SK-N-SH (cell line): Measurements from ENCODE around the gene ABCA8. TPM values are rescaled to one million over a fixed set of nuclear protein-coding genes. Genes with fewer than 3 reads are reported as not detected.

Experiments
- CTCF ChIA-PET: fragments of 300-600, 350-600 bp; formaldehyde crosslinking; extraction: SDS; loops from one replicate; lab custom pipeline; 2021; lab: Yijun Ruan, JAX
- POLR2A ChIA-PET: fragments of 350-600 bp; sonication (Branson Sonifier 250); formaldehyde crosslinking; extraction: SDS; loops from one replicate; lab custom pipeline; 2020; ENCODE audit warnings: antibody characterized with exemption, inconsistent platforms; lab: Yijun Ruan, JAX
- DNase-seq: peaks from one replicate; pipeline ENCODE4 v3.0.0; 2012
- H2AFZ ChIP-seq: fragments of 200-600 bp; sonication (generic); 2 replicates; pipeline ENCODE4 v1.8.1; 2016; ENCODE audit warnings: antibody characterized with exemption, mild to moderate bottlenecking, low read depth
- H3F3A ChIP-seq: fragments of 200-600 bp; sonication (generic); replicated peaks from 2 replicates; pipeline ENCODE3; 2016; ENCODE audit warnings: antibody characterized with exemption, mild to moderate bottlenecking; ENCODE audit not compliant: insufficient read depth
- H3K27ac ChIP-seq, 2 experiments: fragments of 200-500 bp in 1 of 2; fragments of 200-600 bp in 1 of 2; sonication (Bioruptor generic) in 1 of 2; sonication (generic), shearing (Covaris generic) in 1 of 2; 2 replicates each; pipeline versions ENCODE4 v1.5.1 to v1.6.1; 2014 to 2016; ENCODE audit warnings: low read depth in 2 of 2, inconsistent platforms in 1 of 2, low read length in 1 of 2, mild to moderate bottlenecking in 1 of 2, mixed read lengths in 1 of 2
- H3K27me3 ChIP-seq: fragments of 200-600 bp; sonication (generic), shearing (Covaris generic); 2 replicates; pipeline ENCODE4 v1.6.1; 2016; ENCODE audit warnings: mixed run types; ENCODE audit not compliant: insufficient read depth
- H3K36me3 ChIP-seq, 2 experiments: fragments of 200-500 bp in 1 of 2; fragments of 200-600 bp in 1 of 2; sonication (Bioruptor generic) in 1 of 2; sonication (generic) in 1 of 2; replicated peaks in 1 of 2; 2 replicates each; pipeline versions ENCODE3 to v1.5.1; 2014 to 2016; ENCODE audit warnings: low read length in 1 of 2, mild to moderate bottlenecking in 1 of 2; ENCODE audit not compliant: insufficient read depth in 2 of 2, control insufficient read depth in 1 of 2
- H3K4me1 ChIP-seq, 2 experiments: fragments of 200-500 bp in 1 of 2; fragments of 200-600 bp in 1 of 2; sonication (Bioruptor generic) in 1 of 2; sonication (generic), shearing (Covaris generic) in 1 of 2; 2 replicates each; pipeline versions ENCODE4 v1.5.1 to v1.6.1; 2014 to 2016; ENCODE audit warnings: low read depth in 1 of 2, low read length in 1 of 2, mixed run types in 1 of 2; ENCODE audit not compliant: insufficient read depth in 2 of 2, control insufficient read depth in 1 of 2
- H3K4me2 ChIP-seq: fragments of 200-600 bp; sonication (generic), shearing (Covaris generic); 2 replicates; pipeline ENCODE4 v1.6.1; 2017; ENCODE audit warnings: mixed run types
- H3K4me3 ChIP-seq, 2 experiments: fragments of 200-500 bp in 1 of 2; fragments of 200-600 bp in 1 of 2; sonication (Bioruptor generic) in 1 of 2; sonication (generic), shearing (Covaris generic) in 1 of 2; 2 replicates each; pipeline versions ENCODE4 v1.5.1 to v1.8.1; 2014 to 2016; ENCODE audit warnings: low read depth in 2 of 2, inconsistent platforms in 1 of 2, low read length in 1 of 2, mild to moderate bottlenecking in 1 of 2, mixed read lengths in 1 of 2, moderate library complexity in 1 of 2
- H3K79me2 ChIP-seq: fragments of 200-600 bp; sonication (generic); 2 replicates; pipeline ENCODE4 v1.8.1; 2017; ENCODE audit warnings: mild to moderate bottlenecking; ENCODE audit not compliant: insufficient read depth
- H3K9ac ChIP-seq: fragments of 200-600 bp; sonication (generic); 2 replicates; pipeline ENCODE4 v1.6.1; 2017; ENCODE audit warnings: mixed run types
- H3K9me2 ChIP-seq: fragments of 200-600 bp; sonication (generic); 2 replicates; pipeline ENCODE4 v1.6.1; 2017; ENCODE audit warnings: mixed run types
- H3K9me3 ChIP-seq: fragments of 200-600 bp; sonication (generic); 2 replicates; pipeline ENCODE4 v1.6.1; 2017; ENCODE audit warnings: mixed run types, mild to moderate bottlenecking, moderate library complexity
- H4K20me1 ChIP-seq: fragments of 200-600 bp; sonication (generic); 2 replicates; pipeline ENCODE4 v1.6.1; 2017; ENCODE audit warnings: mild to moderate bottlenecking, mixed run types; ENCODE audit not compliant: insufficient read depth
- ELF1 ChIP-seq: IDR thresholded peaks from 2 replicates; pipeline ENCODE4 v1.4.0; 2012
- EZH2phosphoT487 ChIP-seq: fragments of 200-600 bp; sonication (generic); IDR thresholded peaks from 2 replicates; pipeline ENCODE4 v1.6.1; 2017; ENCODE audit warnings: low read depth, mixed run types, mild to moderate bottlenecking, antibody characterized with exemption, moderate library complexity, borderline replicate concordance
- FOXJ3 ChIP-seq: sonication (generic); formaldehyde crosslinking; IDR thresholded peaks from 2 replicates; pipeline ENCODE4 v1.5.1; 2020; ENCODE audit warnings: mild to moderate bottlenecking, missing genetic modification reagents
- FOXM1 ChIP-seq: IDR thresholded peaks from 2 replicates; pipeline ENCODE4 v1.4.0; 2012; ENCODE audit warnings: low read depth, mild to moderate bottlenecking
- GABPA ChIP-seq: IDR thresholded peaks from 2 replicates; pipeline ENCODE4 v1.4.0; 2012; ENCODE audit warnings: low read depth, mild to moderate bottlenecking
- GATA2 ChIP-seq: sonication (generic); formaldehyde crosslinking; IDR thresholded peaks from 2 replicates; pipeline ENCODE4 v1.5.0; 2020; ENCODE audit warnings: mild to moderate bottlenecking, missing genetic modification reagents
- IRF3 ChIP-seq: fragments of 150-350 bp; IDR thresholded peaks from 2 replicates; pipeline ENCODE4 v1.6.1; 2016; ENCODE audit warnings: mild to moderate bottlenecking, low read depth, low read length
- MAX ChIP-seq: IDR thresholded peaks from 2 replicates; pipeline ENCODE4 v1.4.0; 2012; ENCODE audit warnings: low read depth
- MEF2A ChIP-seq: IDR thresholded peaks from 2 replicates; pipeline ENCODE4 v1.4.0; 2012; ENCODE audit warnings: low read depth, borderline replicate concordance
- MXI1 ChIP-seq: IDR thresholded peaks from 2 replicates; pipeline ENCODE4 v1.6.1; 2012; ENCODE audit warnings: mild to moderate bottlenecking, low read depth, low read length, improper control_type of control experiment
- NRF1 ChIP-seq: IDR thresholded peaks from 2 replicates; pipeline ENCODE4 v1.6.1; 2012; ENCODE audit warnings: low read depth, mild to moderate bottlenecking, low read length
- PBX3 ChIP-seq: IDR thresholded peaks from 2 replicates; pipeline ENCODE4; 2012
- POLR2AphosphoS5 ChIP-seq: IDR thresholded peaks from 2 replicates; pipeline ENCODE4 v1.6.1; 2012; ENCODE audit warnings: low read depth, low read length
- RAD21 ChIP-seq: IDR thresholded peaks from 2 replicates; pipeline ENCODE4 v1.6.1; 2012; ENCODE audit warnings: mild to moderate bottlenecking, low read length
- RCOR1 ChIP-seq: fragments of 150-350 bp; IDR thresholded peaks from 2 replicates; pipeline ENCODE4 v1.6.1; 2017; ENCODE audit warnings: antibody characterized with exemption, low read length
- REST ChIP-seq: IDR thresholded peaks from 2 replicates; pipeline ENCODE4 v1.6.1; 2012; ENCODE audit warnings: mild to moderate bottlenecking, low read depth, low read length, moderate library complexity
- TAF1 ChIP-seq: IDR thresholded peaks from 2 replicates; pipeline ENCODE4 v1.6.1; 2012; ENCODE audit warnings: low read depth, mild to moderate bottlenecking, low read length, moderate library complexity, borderline replicate concordance
- YY1 ChIP-seq: IDR thresholded peaks from 2 replicates; pipeline ENCODE4 v1.4.0; 2012; ENCODE audit warnings: low read depth, mild to moderate bottlenecking
- ZBTB33 ChIP-seq: IDR thresholded peaks from 2 replicates; pipeline ENCODE4 v1.4.0; 2012; ENCODE audit warnings: low read depth, borderline replicate concordance
- WGBS: methylation state at CpG from one replicate; pipeline ENCODE4 v1.1.6; 2017; ENCODE audit warnings: low lambda C conversion rate; 5-methylcytosine and 5-hydroxymethylcytosine counted together
- polyA plus RNA-seq, 3 experiments: library from polyadenylated mRNA; depleted of rRNA; stranded (reverse); fragments of >200 nt; gene quantifications; 2 replicates each; pipeline ENCODE4 v1.2.3, GENCODE V29; 2012

ABCA8 gene
- polyA plus RNA-seq, 1 of the 3 experiments (the other 2 are of a cell fraction) = 2.3 TPM

GRCh38 chr17:68854452-68854851 is 100.7 kb downstream of the ABCA8 start:
- no peak for DNase-seq
- H3K79me2 ChIP-seq = no peaks in the 10 kb centered on the region
- H4K20me1 ChIP-seq = no peaks in the 10 kb centered on the region
- H3K36me3 ChIP-seq = no peaks in the 10 kb centered on the region
- H3K27ac ChIP-seq = no peak overlapping the region
- no peaks in the 10 kb centered on the region for H3K4me1 ChIP-seq
- H3K27me3 ChIP-seq = no peaks in the 10 kb centered on the region
- ChIA-PET CTCF (no interaction called here), POLR2A (no interaction called here)
- no peak overlapping the region for H2AFZ ChIP-seq
- no peak overlapping the region for H3K4me2 ChIP-seq
- WGBS = 4% methylated on average over 1 of the region's 1 CpG
- H3K9me3 ChIP-seq = no peaks in the 10 kb centered on the region
- H3F3A ChIP-seq = no peaks in the 10 kb centered on the region
- no peak overlapping the region for H3K4me3 ChIP-seq
- no peaks in the 10 kb centered on the region for H3K9me2 ChIP-seq
- no peak overlapping the region for H3K9ac ChIP-seq
- TF ChIP-seq MEF2A = no peak
- no peak for TF ChIP-seq POLR2AphosphoS5

- H3K4me2 ChIP-seq = no peak overlapping the region
- no peak for DNase-seq
- H3K4me3 ChIP-seq = no peak overlapping the region
- TF ChIP-seq ELF1 (no peak), ZBTB33 (no peak), FOXM1 (no peak), POLR2AphosphoS5 (no peak), GATA2 (no peak), RCOR1 (no peak), MAX (no peak), YY1 (no peak), MXI1 (no peak), PBX3 (no peak), GABPA (no peak), IRF3 (no peak), EZH2phosphoT487 (no peak), RAD21 (no peak), FOXJ3 (CRISPR knock-in tag) (no peak), MEF2A (no peak), NRF1 (no peak), REST (no peak), TAF1 (no peak)
- no peaks in the 10 kb centered on the region for H3K4me1 ChIP-seq
- POLR2A ChIA-PET = no interaction called here
- H3K9me3 ChIP-seq = no peaks in the 10 kb centered on the region
- no peaks in the 10 kb centered on the region for H3K9me2 ChIP-seq
- no peaks in the 10 kb centered on the region for H4K20me1 ChIP-seq
- H2AFZ ChIP-seq = no peak overlapping the region
- H3K9ac ChIP-seq = no peak overlapping the region
- H3F3A ChIP-seq = no peaks in the 10 kb centered on the region
- CTCF ChIA-PET = interaction anchor here (0.9 kb wide), 1 partner anchor 11 kb away, joined by 3 read pairs; no protein-coding TSS in a partner anchor
- no peaks in the 10 kb centered on the region for H3K79me2 ChIP-seq
- H3K27me3 ChIP-seq = 0 out of 2 replicates have a peak, but pooled peaks cover 4% of the 10 kb centered on the region
- H3K27ac ChIP-seq = no peak overlapping the region
- WGBS = 4% methylated on average over 4 of the region's 4 CpGs
- H3K36me3 ChIP-seq = no peaks in the 10 kb centered on the region
These were observed 101.8 kb downstream of the ABCA8 start for GRCh38 chr17:68853439-68853838.
